Measurements from ENCODE around the gene ADAMTSL1.

Gene ADAMTSL1

DNA sequence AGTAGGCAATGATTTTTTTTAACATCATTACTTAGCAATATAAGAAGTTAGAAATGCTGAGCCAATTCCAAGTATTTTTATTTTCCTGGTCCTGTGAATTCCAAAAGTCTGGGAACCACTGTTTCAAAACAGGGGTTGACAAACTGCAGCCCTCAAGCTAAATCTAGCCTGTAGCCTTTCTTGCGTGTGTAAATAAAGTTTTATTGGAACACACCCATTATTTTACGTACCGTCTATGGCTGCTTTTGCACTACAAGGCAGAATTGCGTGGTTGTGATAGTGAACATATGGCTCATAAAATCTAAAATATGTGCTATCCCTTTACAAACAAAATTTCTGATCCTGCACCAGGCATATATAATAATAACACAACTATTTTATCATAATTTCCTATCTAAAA is 280.0 kb downstream of the ADAMTSL1 start:
- no peak for TF ChIP-seq CTCF (IDR thresholded peaks at IDR 0.05; ENCODE audit: low read depth, low read length, missing control alignments)
- H3K4me3 ChIP-seq (ENCODE audit: low read depth, low read length): no peak overlapping the region
- no peak for DNase-seq (ENCODE audit: low read depth)

- no peak for TF ChIP-seq CTCF (IDR thresholded peaks at IDR 0.05; ENCODE audit: low read depth, low read length, missing control alignments)
- DNase-seq (ENCODE audit: low read depth): no peak
- no peak overlapping the region for H3K4me3 ChIP-seq (ENCODE audit: low read depth, low read length)
These were observed 280.6 kb downstream of the ADAMTSL1 start for GRCh38 chr9:18754537-18754936.

DNA sequence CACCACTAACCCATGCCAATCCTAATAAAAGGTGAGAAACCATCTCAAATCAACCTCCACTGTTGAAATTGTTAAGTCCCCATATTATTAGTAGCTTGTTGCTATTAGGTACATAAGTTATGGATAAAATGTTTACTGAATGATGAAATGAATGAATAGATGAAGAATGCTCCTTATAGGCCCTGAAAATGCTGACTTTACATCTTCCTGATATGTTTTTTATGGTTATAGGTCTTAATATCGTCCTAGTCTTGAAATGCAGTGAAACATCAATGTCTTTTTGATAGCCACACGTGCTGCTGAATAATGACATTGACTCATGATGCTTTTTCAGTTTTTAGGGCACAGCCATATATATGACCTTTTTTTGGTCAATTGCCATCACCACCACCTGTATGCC is 281.3 kb downstream of the ADAMTSL1 start:
- DNase-seq (ENCODE audit: low read depth): no peak
- H3K4me3 ChIP-seq (ENCODE audit: low read depth, low read length): no peak overlapping the region
- no peak for TF ChIP-seq CTCF (IDR thresholded peaks at IDR 0.05; ENCODE audit: low read depth, low read length, missing control alignments)

- no peak for TF ChIP-seq CTCF (IDR thresholded peaks at IDR 0.05; ENCODE audit: low read depth, low read length, missing control alignments)
- no peak overlapping the region for H3K4me3 ChIP-seq (ENCODE audit: low read depth, low read length)
- no peak for DNase-seq (ENCODE audit: low read depth)
These were observed 282.8 kb downstream of the ADAMTSL1 start for GRCh38 chr9:18756712-18757125.

GRCh38 chr9:18759827-18760226 is 285.9 kb downstream of the ADAMTSL1 start:
- H3K4me3 ChIP-seq (ENCODE audit: low read depth, low read length): no peak overlapping the region
- DNase-seq (ENCODE audit: low read depth): no peak
- TF ChIP-seq CTCF (IDR thresholded peaks at IDR 0.05; ENCODE audit: low read depth, low read length, missing control alignments): no peak

GRCh38 chr9:18761742-18762300 is 287.9 kb downstream of the ADAMTSL1 start:
- H3K4me3 ChIP-seq (ENCODE audit: low read depth, low read length): no peak overlapping the region
- TF ChIP-seq CTCF (IDR thresholded peaks at IDR 0.05; ENCODE audit: low read depth, low read length, missing control alignments): no peak
- DNase-seq (ENCODE audit: low read depth): no peak

DNA sequence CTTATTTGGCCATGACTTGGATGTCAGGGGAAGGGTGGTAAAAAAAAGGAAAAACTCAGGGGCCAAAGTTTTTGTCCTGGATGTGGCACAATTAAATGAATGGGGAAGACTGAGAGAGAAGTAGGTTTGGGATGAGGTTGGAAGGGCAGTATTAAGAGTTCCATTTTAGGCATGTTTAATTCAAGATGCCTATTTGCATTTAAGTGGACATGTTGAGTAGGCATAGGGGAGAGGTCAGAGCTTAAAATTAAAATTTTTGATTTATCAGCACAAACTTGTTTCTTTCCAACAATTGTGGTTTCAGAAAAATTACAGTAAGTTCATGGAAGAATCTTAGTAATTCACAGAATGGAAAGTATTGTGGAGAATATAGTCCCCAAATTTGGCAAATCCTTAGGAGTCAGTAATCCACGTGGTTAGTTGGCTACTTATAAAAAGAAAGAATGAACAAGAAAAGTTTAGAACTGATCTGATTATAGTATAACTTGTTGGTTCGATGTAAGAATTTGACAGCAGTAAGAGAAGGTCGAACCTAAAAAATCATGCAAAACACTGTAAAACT is 293.1 kb downstream of the ADAMTSL1 start:
- no peak for TF ChIP-seq CTCF (IDR thresholded peaks at IDR 0.05; ENCODE audit: low read depth, low read length, missing control alignments)
- no peak overlapping the region for H3K4me3 ChIP-seq (ENCODE audit: low read depth, low read length)
- no peak for DNase-seq (ENCODE audit: low read depth)

Measured in GM12864 (cell line).